Activated CD8-positive, alpha-beta memory T cell treated with anti-CD3 and anti-CD28 coated beads for 4 hours (primary cell): Measurements from ENCODE around the gene SMIM41.

Experiments used
- DNase-seq, 2 donors: peaks; one replicate each; pipeline ENCODE4 v3.0.0-alpha.2; 2020; ENCODE audit warnings: low read depth in 2 of 2

SMIM41 gene

DNA sequence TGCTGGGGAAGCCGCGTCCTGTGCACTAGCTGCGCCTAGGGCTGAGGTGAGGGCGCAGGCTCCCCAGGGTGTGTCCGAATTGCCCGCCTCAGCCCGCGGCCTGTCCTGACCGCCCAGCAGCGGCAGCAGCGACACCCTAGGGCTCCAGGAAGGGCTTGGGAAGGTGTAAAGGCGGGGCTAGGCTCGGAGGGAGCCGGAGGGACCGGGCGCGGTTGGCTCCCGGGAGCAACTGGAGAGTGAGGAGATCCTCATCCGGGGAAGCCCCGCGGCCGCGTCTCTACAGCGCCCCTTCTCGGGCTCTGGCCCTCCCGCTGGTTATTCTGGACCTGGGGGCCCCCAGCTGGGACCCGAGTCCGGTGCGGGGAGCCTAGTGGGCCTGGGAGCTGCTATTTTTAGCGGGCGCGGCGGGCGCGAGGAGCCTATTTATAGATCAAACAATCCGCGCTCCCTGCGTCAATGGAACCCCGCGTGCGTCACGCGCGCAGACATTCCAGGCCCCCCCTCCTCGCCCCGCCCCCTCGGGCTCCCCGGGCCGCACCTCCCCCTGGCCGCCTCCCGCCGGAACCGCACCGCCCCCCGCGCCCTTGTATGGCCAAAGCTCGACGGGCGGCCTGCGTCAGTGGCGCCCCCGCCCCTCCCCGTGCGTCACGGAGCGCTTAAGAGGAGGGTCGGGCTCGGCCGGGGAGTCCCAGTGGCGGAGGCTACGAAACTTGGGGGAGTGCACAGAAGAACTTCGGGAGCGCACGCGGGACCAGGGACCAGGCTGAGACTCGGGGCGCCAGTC lies 28.6 kb upstream of the SMIM41 start, which contains the start of gene NR4A1:
Gene NR4A1 (plus strand): TSS at position 685 of the 784 bp plus-strand sequence. CDS start 2,887 bp downstream, outside the sequence.
- DNase-seq, result peak; percentile 98 to 99

DNA sequence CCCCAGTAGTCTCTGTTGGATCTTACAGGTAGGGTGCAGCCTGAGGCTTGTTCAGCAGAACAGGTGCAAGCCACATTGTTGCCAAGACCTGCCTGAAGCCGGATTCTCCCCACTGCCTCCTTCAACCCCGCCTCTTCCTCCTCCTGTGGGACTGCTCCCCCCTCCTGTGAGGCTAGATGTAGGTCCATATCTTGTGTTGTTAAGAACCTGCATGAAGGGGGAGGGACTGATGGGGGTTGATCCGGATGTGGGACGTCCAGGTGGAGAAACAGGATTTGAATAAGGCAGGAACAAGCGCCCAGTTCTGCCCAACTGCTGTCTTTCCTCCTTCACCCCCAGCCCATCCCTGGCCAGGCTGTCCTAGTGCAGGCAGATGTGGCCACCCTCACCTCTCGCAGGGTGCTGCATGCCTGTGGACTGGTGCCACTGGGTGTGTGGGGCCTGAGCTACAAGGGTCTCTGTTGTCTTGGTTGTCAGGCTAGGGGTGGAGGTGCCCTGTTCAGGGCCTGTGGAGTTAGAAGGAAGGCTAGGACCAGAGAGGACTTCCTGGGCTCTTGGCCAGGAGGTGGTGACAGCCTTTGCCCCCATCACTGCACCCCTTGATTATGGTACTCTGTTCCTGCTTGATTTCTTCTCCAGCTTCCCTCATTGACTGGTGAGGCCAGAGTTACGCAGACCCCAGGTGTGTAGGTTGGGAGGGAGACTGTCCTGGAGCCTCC lies 26.9 kb upstream of the SMIM41 start:
- no peak for DNase-seq

DNA sequence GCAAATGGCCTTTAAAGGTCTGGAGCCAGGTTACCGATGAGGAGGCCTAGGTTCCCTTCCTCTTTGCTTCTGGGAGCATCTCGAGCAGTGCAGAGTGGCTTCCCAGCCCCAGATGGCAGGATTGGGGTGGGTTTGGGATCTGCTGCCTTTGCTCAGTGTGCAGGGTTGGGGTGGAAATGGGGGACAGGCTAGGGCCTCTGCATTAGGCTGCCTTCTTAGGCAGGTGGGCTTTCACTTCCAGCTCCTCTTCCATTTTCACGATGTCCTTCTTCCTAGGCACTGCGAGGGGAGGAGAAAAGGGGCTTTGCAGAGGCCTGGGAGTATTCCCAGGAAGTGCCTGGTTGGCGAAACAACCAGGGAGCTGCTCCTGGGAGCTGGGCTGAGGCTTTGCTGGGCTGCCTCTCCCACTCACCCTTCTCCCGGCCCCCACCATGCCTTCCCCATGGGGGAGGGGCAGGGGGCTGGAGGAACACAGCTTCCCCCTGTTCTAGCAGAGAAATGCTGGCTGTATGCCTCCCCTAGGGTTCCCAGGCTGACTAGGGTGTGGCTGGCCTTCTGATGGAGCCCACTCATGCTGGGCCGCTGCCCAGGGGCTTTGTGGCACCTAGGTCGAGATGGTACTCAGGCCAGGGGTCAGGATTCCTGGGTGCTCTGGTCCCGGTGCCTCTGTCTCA lies 25.8 kb upstream of the SMIM41 start:
- DNase-seq, result no peak

DNA sequence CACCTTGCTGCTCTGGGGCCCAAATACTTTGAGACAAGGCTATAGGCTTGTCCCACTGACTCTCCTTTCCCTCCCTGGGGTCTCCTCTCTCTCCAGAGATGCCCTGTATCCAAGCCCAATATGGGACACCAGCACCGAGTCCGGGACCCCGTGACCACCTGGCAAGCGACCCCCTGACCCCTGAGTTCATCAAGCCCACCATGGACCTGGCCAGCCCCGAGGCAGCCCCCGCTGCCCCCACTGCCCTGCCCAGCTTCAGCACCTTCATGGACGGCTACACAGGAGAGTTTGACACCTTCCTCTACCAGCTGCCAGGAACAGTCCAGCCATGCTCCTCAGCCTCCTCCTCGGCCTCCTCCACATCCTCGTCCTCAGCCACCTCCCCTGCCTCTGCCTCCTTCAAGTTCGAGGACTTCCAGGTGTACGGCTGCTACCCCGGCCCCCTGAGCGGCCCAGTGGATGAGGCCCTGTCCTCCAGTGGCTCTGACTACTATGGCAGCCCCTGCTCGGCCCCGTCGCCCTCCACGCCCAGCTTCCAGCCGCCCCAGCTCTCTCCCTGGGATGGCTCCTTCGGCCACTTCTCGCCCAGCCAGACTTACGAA lies 25.2 kb upstream of the SMIM41 start:
- no peak for DNase-seq

DNA sequence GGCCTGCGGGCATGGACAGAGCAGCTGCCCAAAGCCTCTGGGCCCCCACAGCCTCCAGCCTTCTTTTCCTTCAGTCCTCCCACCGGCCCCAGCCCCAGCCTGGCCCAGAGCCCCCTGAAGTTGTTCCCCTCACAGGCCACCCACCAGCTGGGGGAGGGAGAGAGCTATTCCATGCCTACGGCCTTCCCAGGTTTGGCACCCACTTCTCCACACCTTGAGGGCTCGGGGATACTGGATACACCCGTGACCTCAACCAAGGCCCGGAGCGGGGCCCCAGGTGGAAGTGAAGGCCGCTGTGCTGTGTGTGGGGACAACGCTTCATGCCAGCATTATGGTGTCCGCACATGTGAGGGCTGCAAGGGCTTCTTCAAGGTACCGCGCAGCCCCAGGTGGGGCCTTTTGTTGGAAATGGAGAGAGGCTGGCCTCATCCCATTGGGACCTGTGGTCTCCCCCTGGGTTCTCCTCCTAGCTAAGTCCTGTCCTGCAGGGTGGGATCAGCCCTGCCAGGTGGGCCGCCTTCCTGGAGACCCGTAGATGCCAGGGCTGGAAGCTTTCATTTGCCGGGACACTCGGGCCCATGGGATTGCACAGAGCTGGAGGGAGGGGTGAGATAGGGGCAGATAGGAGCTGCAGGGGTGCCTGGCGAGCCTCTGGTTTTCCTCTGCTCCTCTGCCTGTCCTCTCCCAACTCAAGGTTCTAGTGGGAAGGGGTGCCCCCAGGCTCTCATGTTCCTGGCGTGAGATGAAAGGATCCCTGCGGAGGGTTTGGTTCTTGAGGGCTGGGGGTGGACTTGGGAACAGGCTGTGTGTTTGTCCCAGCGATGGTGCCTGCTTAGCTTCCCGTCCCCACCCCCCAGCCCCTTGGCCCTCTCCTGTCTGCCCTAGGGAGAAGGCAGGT lies 24.4 kb upstream of the SMIM41 start:
- no peak for DNase-seq

DNA sequence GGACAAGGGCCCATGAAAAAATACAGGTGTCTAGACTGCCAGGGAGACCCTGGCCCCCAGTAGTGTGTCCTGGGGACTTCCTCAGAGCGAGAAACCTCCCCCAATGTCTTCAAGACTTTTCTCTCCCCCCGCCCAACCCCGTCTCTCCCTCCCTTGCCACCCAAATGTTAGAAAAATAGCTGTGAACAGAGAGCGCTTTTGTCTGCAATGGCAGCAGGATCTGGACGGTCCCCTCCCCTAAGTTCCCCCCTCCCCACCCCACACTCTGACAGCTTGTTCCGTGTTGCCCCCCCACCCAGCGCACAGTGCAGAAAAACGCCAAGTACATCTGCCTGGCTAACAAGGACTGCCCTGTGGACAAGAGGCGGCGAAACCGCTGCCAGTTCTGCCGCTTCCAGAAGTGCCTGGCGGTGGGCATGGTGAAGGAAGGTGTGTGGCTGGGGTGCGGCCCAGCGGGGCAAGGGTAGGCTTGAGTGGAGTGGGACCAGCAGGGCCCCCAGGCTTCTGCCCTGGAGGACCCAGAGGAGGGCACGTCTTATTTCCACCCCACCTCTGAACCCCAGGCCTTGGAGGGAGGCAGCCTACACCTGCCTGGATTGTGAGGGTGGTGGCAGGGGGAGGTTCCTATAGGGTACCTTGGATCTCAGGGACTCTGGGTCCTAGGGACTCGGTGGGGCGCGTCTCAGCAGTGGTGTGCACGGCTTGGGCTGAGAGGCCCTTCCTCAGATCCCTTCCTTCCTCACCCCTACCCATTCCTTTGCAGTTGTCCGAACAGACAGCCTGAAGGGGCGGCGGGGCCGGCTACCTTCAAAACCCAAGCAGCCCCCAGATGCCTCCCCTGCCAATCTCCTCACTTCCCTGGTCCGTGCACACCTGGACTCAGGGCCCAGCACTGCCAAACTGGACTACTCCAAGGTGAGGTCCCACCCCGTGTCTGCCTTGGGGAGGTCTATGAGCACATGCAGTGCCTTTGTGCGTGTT lies 23.5 kb upstream of the SMIM41 start:
- DNase-seq, result no peak

DNA sequence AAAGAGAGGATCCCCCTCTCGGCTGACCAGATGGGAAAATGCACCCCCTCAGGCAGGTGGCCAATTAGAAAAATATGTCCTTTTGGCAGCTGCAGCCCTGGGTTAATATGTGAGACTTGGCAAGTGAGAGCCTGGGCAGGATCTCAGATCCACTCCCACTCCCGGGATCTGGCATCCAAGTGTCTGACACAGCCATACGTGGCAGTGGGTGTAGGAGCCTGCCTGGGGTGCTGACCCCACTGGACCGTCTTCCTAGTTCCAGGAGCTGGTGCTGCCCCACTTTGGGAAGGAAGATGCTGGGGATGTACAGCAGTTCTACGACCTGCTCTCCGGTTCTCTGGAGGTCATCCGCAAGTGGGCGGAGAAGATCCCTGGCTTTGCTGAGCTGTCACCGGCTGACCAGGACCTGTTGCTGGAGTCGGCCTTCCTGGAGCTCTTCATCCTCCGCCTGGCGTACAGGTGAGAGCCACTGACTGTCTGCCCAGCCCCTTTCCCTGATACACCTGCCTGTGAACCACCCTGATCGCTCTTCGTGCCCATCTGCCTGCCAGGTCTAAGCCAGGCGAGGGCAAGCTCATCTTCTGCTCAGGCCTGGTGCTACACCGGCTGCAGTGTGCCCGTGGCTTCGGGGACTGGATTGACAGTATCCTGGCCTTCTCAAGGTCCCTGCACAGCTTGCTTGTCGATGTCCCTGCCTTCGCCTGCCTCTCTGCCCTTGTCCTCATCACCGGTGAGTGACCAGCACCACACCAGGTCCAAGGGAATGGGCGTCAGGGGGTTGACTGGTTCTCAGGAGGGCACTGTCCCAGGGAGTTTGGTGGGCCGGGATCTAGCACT lies 22.5 kb upstream of the SMIM41 start:
- no peak for DNase-seq

DNA sequence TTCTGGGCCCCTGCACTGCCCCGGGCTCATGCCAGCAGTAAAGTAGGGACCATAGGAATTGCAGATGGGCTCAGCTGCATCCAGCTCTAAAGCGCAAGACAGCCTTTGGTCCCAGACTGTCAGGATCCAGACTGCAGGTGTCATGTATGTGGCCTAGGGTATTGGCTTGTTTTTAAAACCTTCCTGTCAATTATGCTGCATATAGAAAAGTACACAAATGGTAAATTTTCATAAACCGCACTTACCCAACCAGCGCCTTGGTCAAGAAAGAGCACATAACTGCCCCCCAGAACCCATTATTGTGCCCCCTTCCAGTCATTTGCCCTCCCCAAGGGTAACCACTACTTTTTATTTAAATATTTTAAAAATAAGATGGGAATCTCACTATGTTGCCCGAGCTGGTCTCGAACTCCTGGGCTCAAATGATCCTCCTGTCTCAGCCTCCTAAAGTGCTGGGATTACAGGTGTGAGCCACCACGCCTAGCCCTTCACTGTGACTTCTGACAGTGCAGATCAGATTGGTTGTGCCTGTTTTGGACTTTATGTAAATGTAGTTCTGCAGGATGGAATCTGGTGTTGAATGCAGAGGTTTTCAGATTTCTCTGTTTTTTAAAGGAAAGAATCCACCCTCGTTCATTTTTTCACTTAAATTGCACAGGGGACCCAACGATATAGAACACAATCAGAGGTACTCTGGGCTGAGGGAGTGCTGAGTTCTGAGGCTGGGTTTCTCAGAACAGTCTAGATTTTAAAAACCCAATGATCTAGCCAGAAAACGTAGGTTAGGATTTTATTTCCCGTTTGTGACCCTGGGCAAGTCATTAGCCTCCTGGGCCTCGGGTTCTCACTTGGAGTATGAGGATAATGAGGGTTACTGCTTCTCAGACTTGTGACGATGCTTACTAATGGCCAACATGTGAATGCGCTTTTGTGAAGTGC lies 21.6 kb upstream of the SMIM41 start:
- DNase-seq, result no peak

DNA sequence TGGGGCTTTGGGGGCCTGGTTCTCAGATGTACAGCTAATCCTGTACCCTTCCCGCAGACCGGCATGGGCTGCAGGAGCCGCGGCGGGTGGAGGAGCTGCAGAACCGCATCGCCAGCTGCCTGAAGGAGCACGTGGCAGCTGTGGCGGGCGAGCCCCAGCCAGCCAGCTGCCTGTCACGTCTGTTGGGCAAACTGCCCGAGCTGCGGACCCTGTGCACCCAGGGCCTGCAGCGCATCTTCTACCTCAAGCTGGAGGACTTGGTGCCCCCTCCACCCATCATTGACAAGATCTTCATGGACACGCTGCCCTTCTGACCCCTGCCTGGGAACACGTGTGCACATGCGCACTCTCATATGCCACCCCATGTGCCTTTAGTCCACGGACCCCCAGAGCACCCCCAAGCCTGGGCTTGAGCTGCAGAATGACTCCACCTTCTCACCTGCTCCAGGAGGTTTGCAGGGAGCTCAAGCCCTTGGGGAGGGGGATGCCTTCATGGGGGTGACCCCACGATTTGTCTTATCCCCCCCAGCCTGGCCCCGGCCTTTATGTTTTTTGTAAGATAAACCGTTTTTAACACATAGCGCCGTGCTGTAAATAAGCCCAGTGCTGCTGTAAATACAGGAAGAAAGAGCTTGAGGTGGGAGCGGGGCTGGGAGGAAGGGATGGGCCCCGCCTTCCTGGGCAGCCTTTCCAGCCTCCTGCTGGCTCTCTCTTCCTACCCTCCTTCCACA lies 20.7 kb upstream of the SMIM41 start:
- no peak for DNase-seq

DNA sequence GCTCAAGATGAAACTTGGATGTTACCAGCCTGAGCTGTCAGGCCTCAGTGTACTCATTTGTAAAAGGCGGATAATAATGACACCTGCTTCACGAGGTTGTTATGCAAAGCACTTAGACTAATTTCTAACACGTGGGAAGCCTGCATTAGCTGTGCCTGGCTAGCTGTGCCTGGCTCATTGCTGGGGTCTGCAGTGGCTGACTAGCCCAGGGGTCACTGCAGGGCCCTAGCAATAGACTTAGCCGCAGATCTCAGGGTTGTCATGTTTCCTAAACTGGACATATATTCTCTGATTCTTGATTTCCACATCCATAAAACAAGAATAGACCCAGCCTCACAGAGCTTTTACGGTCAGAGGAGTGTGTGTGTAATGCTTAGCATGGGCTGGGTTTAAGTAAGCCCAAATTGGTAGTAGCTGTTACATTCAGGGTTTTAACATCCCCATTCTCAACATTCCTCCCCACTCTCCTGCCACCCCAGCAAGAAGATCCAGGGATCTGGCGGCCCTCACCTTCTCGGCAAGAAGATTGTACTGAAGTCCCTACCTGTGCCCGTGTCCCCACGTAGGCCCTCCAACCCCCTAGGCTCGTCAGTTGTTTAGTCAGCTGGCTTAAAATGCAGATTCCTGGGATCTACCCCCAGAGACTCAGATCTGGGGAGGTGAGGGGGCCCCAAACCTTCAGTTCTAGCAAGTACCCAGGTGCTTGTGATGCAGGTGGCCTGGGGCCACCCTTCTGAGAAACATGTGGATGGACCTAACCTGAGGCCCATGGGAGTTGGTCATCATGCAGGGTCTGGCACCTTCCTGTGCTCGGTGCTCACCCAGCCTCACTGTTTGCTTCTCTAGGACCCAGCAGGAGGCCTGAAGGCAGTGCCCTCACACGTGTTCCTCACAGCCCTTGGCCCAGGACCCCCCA lies 19.7 kb upstream of the SMIM41 start:
- DNase-seq, result no peak

DNA sequence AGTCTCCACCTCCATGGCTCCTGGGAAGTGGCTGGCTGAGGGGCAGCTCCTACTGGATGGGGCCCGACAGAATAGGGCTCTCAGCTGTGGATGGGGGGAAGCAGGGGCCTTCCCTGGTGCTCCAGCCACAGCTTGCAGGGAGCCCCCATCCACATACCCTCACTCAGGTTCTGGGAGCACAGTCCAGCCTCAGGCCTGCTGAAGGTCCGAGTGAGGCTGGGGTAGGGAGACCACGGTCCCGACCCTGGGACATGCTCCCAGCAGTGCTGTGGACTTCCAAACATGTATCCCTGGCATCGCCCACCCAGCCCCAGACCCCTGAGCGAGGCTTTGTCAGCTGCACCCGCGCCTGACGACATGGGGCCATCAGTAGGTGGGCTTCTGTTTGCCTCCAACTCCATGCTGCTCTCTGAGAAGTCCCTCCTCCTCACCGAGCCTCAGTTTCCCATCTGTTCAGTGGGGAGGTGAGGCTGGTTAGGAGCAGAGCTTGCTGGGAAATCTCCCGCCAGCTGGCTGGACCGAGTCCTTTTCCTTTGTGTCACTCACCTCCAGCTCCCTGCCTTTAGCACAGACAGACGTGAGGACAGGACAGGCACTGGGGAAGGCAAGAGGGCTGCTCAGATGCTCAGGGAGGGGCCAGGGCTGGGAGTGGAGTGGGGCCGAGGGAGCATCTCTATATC lies 18.9 kb upstream of the SMIM41 start:
- DNase-seq, result no peak

DNA sequence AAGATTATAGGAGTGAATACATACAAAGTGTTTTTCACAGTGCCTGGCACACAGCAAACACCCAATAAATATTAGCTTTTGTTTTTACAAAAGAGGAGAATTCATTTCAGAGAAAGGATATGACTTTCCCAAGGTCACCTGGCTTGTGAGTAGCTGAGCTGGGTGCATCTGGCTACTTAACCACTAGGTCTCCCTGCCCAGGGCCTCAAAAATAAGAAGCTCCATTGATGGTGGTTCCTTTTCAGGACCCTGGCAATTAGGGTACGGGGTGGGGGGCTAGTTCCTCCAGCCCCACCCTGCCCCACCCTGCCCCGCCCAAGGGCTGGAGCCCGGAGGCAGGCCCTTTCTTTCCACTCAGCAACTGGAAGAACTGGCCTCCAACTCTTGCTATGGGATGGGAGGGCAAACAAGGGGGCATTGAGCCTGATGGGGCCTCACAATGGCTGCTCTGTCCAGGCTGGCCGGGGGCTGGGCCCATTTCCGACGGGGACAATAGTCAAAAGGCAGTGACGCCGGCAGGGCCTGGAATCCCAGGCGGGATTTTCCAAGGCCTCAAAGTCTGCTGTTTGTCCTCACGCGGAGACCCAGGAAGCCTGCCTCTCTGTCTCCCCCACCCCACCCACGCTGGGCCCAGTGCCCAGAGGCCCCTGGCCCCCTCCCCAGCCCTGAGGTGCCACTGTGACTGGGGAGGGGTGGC lies 17.9 kb upstream of the SMIM41 start:
- no peak for DNase-seq

DNA sequence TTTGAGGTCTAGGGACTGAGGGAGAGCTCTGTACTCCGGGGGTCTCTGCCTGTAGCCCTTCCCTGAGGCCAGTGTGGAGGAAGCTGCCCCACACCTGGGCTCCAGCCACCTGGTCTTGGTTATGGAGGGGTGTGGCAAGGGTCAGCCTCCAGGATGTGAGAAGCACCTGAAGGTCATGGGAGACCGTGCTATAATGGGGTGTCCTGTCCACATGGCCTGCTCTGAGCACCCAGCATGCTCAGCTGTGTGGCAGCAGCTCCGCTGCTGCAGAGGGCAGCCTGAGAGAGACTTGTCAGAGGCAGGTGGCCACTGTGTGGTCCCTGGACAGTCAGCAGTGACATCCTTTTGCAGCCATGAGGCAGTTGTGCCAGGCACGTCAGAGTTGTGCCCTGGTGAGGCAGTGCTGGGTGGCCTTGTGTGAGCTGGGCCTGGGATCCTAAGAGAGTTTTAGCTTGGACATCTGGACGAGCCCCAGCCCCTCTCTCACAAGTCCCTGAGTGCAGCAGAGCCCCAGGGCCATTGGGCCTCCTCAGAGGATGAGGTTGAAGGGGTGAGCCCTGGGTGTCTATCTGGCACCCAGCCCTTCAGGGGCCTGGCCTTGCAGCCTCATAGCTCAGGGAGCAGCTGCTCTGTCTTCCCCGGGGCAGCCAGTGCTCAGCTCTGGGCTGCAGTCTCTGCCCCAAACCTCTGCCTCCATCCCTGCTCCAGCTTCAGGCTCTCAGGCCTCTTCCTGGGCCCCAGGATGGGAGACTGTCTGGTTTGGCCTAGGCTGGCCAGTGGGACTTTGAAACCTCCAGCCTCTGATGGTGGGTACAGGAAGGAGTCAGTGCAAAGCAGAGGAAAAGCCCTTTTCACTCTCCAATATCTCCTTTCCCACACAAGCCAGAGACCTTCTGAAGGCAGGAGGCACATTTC lies 17.1 kb upstream of the SMIM41 start:
- no peak for DNase-seq
